Measurements from ENCODE around the gene DEPDC7. TPM values are rescaled to one million over a fixed set of nuclear protein-coding genes. Genes with fewer than 3 reads are reported as not detected.

Gene DEPDC7
- total RNA-seq, 2 experiments from 2014 or later, result 1.1 TPM

DNA sequence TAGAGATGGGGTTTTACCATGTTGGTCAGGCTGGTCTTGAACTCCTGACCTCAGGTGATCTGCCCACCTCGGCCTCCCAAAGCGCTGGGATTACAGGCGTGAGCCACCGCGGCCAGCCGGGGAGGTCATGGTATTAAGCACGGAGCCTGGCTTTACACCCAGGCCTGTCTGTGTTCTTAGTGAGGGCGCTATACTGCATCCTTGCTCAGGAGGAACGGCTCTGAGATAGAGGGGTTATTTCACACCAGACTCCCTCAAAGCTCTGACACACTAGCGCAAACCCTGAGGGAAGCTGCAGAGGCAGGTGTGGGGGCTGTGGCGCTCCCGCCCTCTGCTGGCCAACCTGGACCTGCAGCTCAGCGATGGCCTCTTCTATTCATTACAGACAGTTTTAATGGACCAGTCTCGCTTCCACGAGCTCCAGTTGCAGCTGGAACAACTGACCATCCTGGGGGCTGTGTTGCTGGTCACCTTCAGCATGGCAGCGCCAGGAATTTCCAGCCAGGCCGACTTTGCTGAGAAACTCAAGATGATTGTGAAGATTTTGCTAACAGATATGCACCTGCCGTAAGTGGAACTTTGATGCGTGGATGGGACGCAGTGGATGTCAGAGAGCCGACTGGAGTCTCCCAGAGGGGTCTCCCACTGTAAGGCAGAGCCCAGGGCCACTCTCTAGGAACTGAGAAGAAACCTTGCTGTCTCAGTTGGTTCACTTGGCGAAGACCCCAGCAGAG lies 49.9 kb downstream of the DEPDC7 start:
- H3K4me1 Mint-ChIP-seq, result peaks cover 34% of the 10 kb centered on the region
- DNase-seq, result peak; percentile 73
- no peak overlapping the region for H3K27ac Mint-ChIP-seq
- ChIA-PET CTCF (interaction anchor here (0.6 to 10.9 kb wide), 38 partner anchors 8 to 342 kb away, joined by 3 to 121 read pairs (median 4); partner anchors contain the start of genes CSTF3, DEPDC7, QSER1 and TCP11L1), POLR2A (interaction anchor here (1.0 to 1.6 kb wide), 2 partner anchors 12 to 27 kb away, joined by 3 to 4 read pairs; partner anchors contain the start of gene TCP11L1)
- H3K27me3 Mint-ChIP-seq, result no peaks in the 10 kb centered on the region
- H3K36me3 Mint-ChIP-seq (ENCODE audit: low read depth), result peaks cover 46% of the 10 kb centered on the region
- no peaks in the 10 kb centered on the region for H3K9me3 Mint-ChIP-seq
- no peak overlapping the region for H3K4me3 Mint-ChIP-seq

DNA sequence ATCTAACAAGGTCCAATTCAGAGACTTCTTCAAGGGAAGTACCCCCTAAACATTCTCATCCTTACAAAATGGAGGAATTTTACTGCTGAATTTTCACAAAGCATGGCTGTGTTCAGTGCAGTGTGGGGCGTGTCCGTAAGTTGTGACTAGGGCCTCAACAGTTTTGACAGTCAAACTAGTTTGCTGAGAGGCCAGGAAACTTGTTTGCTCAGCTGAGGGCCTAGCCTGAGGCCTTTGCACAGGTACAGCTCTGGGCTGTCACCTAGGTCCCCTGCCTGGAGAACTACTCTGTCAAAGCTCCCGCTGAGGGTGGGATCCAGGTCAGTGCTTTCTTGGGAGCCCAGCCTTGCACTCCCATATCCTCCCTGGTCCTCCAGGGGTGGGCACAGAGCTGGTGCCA lies 51.6 kb downstream of the DEPDC7 start:
- no peaks in the 10 kb centered on the region for H3K27me3 Mint-ChIP-seq
- POLR2A ChIA-PET, result no interaction called here

DNA sequence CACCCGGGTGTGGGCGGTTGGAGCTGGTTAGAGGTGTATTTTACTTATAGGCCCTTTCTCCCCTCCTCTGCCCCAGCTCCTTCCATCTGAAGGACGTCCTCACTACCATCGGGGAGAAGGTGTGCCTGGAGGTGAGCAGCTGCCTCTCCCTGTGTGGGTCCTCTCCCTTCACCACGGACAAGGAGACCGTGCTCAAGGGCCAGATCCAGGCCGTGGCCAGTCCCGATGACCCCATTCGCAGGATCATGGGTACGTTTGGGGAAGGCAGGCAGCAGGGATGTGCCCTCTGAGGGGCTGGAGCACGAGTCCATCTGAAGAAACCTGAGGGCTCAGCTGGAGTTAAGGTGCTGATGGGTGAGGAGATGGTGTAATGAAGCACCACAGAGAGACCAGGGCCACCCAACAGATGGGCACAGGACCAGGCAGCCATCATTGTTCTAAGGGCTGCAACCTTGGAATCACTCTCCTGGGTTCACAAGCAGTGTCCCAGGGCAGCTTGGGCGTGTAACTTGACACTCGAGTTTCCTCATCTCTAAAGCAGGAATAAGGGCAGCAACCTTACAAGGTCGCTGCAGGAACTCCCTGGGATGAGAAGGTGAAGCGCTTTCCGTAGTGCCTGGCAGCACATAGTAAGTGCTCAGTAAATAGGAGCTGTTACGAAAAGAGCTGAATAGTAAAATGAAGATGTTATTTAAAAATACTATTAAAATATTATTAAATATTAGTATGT lies 53.1 kb downstream of the DEPDC7 start:
- Mint-ChIP-seq H3K9me3 (no peaks in the 10 kb centered on the region), H3K4me1 (peaks cover 12% of the 10 kb centered on the region), H3K27ac (no peak overlapping the region), H3K27me3 (no peaks in the 10 kb centered on the region), H3K36me3 (ENCODE audit: low read depth) (peaks cover 54% of the 10 kb centered on the region), H3K4me3 (no peak overlapping the region)
- ChIA-PET POLR2A (no interaction called here), CTCF (interaction anchor here (0.6 to 10.9 kb wide), 2 partner anchors 98 to 110 kb away, joined by 3 to 121 read pairs; no protein-coding TSS in a partner anchor)
- no peak for DNase-seq

More for the DNA sequence above, 51.6 kb downstream of the DEPDC7 start:
- Mint-ChIP-seq H3K9me3 (no peaks in the 10 kb centered on the region), H3K36me3 (ENCODE audit: low read depth) (peaks cover 51% of the 10 kb centered on the region), H3K4me1 (peaks cover 26% of the 10 kb centered on the region), H3K27ac (no peak overlapping the region), H3K4me3 (no peak overlapping the region)
- CTCF ChIA-PET, result interaction anchor here (2.9 to 10.9 kb wide), 3 partner anchors 13 to 109 kb away, joined by 15 to 121 read pairs (median 17); no protein-coding TSS in a partner anchor
- DNase-seq, result no peak

DNA sequence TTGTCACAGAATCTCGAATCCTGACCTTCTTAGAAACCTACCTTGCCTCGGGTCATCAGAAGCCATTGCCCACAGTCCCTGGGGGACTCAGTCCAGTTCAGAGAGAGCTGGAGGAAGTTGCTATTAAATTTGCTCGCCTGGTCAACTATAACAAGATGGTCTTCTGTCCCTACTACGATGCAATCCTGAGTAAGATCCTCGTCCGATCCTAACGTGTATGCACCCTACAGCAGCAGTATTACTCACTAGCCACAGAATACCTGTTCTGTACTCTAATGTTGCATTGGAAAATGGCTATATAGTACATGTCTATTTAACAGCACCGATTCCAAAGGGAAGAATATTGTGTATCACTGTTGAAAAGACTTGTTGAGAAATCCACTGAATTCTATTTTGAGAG lies 56.8 kb downstream of the DEPDC7 start:
- CTCF ChIA-PET, result no interaction called here
- Mint-ChIP-seq H3K36me3 (ENCODE audit: low read depth) (peaks cover 60% of the 10 kb centered on the region), H3K4me3 (no peak overlapping the region), H3K4me1 (no peaks in the 10 kb centered on the region), H3K27ac (no peak overlapping the region), H3K9me3 (no peaks in the 10 kb centered on the region), H3K27me3 (no peaks in the 10 kb centered on the region)
- DNase-seq, result no peak
- POLR2A ChIA-PET, result no interaction called here

Other genes with a start within 250 kb of the DEPDC7 start
- gene CCDC73, start 221.2 kb upstream of the DEPDC7 start, total RNA-seq, result not detected
- gene PRRG4, start 186.0 kb upstream of the DEPDC7 start, total RNA-seq, result under 1 TPM; 0.50 to 0.53 TPM
- gene QSER1, start 123.1 kb upstream of the DEPDC7 start, total RNA-seq, result 10 to 100 TPM in 1 of 2 experiments, 1 to 10 TPM in 1; 9.8 to 11.2 TPM
- 10 to 100 TPM; 17.6 to 19.0 TPM for gene TCP11L1, start 23.7 kb downstream of the DEPDC7 start, total RNA-seq
- gene CSTF3, start 145.6 kb downstream of the DEPDC7 start, total RNA-seq, result 10 to 100 TPM; 26.5 to 30.2 TPM
- gene HIPK3, start 241.5 kb downstream of the DEPDC7 start, total RNA-seq, result 10 to 100 TPM; 44.3 to 45.2 TPM